H9 (cell line): ENCODE measurements around the gene FSCB. TPM values are rescaled to one million over a fixed set of nuclear protein-coding genes. Genes with fewer than 3 reads are reported as not detected.

ENCODE experiments used
- DNase-seq: peaks from one replicate; pipeline ENCODE4 v3.0.0-alpha.2; 2017
- H2AFZ ChIP-seq: one replicate; pipeline ENCODE4 v1.6.1; 2013; ENCODE audit warnings: mild to moderate bottlenecking, low read length, control low read depth, moderate library complexity
- H2AK5ac ChIP-seq: 2 replicates; pipeline ENCODE4 v1.6.1; 2013; ENCODE audit warnings: low read length, control low read depth, mixed read lengths; ENCODE audit not compliant: insufficient read length
- H2BK120ac ChIP-seq: one replicate; pipeline ENCODE4 v1.6.1; 2013; ENCODE audit warnings: low read depth, mild to moderate bottlenecking, low read length, control low read depth, inconsistent platforms; ENCODE audit not compliant: poor library complexity, severe bottlenecking
- H2BK12ac ChIP-seq: 2 replicates; pipeline ENCODE4 v1.6.1; 2013; ENCODE audit warnings: low read length, control low read depth, mixed read lengths, low read depth; ENCODE audit not compliant: insufficient read length
- H2BK15ac ChIP-seq: 2 replicates; pipeline ENCODE4 v1.6.1; 2013; ENCODE audit warnings: low read depth, low read length, control low read depth
- H2BK20ac ChIP-seq: one replicate; pipeline ENCODE4 v1.6.1; 2013; ENCODE audit warnings: low read depth, mild to moderate bottlenecking, low read length, control low read depth, inconsistent platforms; ENCODE audit not compliant: poor library complexity, severe bottlenecking
- H2BK5ac ChIP-seq: 2 replicates; pipeline ENCODE4 v1.6.1; 2013; ENCODE audit warnings: low read length, control low read depth, mixed read lengths; ENCODE audit not compliant: insufficient read length
- H3K14ac ChIP-seq: 2 replicates; pipeline ENCODE4 v1.6.1; 2013; ENCODE audit warnings: low read length, control low read depth; ENCODE audit not compliant: insufficient read depth
- H3K18ac ChIP-seq: 2 replicates; pipeline ENCODE4 v1.6.1; 2013; ENCODE audit warnings: low read depth, mild to moderate bottlenecking, mixed read lengths, low read length, control low read depth; ENCODE audit not compliant: insufficient read length
- H3K23ac ChIP-seq: 2 replicates; pipeline ENCODE4 v1.6.1; 2013; ENCODE audit warnings: low read length, control low read depth, mixed read lengths, low read depth; ENCODE audit not compliant: insufficient read length
- H3K23me2 ChIP-seq: 2 replicates; pipeline ENCODE4 v1.6.1; 2013; ENCODE audit warnings: low read depth, mild to moderate bottlenecking, mixed read lengths, low read length, control low read depth; ENCODE audit not compliant: insufficient read length, poor library complexity, severe bottlenecking
- H3K27ac ChIP-seq: 2 replicates; pipeline ENCODE4 v1.5.1; 2013; ENCODE audit warnings: low read length, control low read depth, mixed read lengths, low read depth; ENCODE audit not compliant: insufficient read length
- H3K27me3 ChIP-seq: 2 replicates; pipeline ENCODE4 v1.6.1; 2013; ENCODE audit warnings: low read length, control low read depth, inconsistent platforms; ENCODE audit not compliant: insufficient read depth
- H3K4ac ChIP-seq: 2 replicates; pipeline ENCODE4 v1.6.1; 2013; ENCODE audit warnings: low read depth, mild to moderate bottlenecking, control low read depth, inconsistent platforms, low read length, moderate library complexity
- H3K4me1 ChIP-seq: 2 replicates; pipeline ENCODE4 v1.6.1; 2013; ENCODE audit warnings: low read length, control low read depth, inconsistent platforms; ENCODE audit not compliant: insufficient read depth
- H3K4me2 ChIP-seq: 2 replicates; pipeline ENCODE4 v1.6.1; 2013; ENCODE audit warnings: low read length, control low read depth, mixed read lengths; ENCODE audit not compliant: insufficient read length, insufficient read depth
- H3K56ac ChIP-seq: 2 replicates; pipeline ENCODE4 v1.6.1; 2013; ENCODE audit warnings: low read depth, mild to moderate bottlenecking, mixed read lengths, low read length, control low read depth; ENCODE audit not compliant: insufficient read length
- H3K79me1 ChIP-seq: 2 replicates; pipeline ENCODE4 v1.6.1; 2013; ENCODE audit warnings: low read depth, mild to moderate bottlenecking, moderate library complexity, low read length, control low read depth, inconsistent platforms; ENCODE audit not compliant: insufficient read depth, poor library complexity, severe bottlenecking
- H3K79me2 ChIP-seq: 2 replicates; pipeline ENCODE4 v1.6.1; 2013; ENCODE audit warnings: low read length, control low read depth, inconsistent platforms; ENCODE audit not compliant: insufficient read depth
- H3K9ac ChIP-seq: 2 replicates; pipeline ENCODE4 v1.6.1; 2013; ENCODE audit warnings: low read length, control low read depth, mixed read lengths; ENCODE audit not compliant: insufficient read length; ENCODE audit errors: extremely low read depth
- H3K9me3 ChIP-seq: one replicate; pipeline ENCODE4 v1.6.1; 2013; ENCODE audit warnings: low read depth, low read length, inconsistent platforms; ENCODE audit not compliant: control insufficient read depth
- H3T11ph ChIP-seq: one replicate; pipeline ENCODE4 v1.6.1; 2013; ENCODE audit warnings: mild to moderate bottlenecking, low read length, control low read depth, inconsistent platforms
- H4K20me1 ChIP-seq: one replicate; pipeline ENCODE4 v1.6.1; 2013; ENCODE audit not compliant: control insufficient read depth, insufficient read length, insufficient read depth
- H4K5ac ChIP-seq: 2 replicates; pipeline ENCODE4 v1.6.1; 2013; ENCODE audit warnings: low read depth, mild to moderate bottlenecking, mixed read lengths, low read length, control low read depth; ENCODE audit not compliant: insufficient read length
- H4K8ac ChIP-seq: replicated peaks from 2 replicates; pipeline ENCODE4 v1.6.1; 2013; ENCODE audit warnings: low read length, control low read depth, mixed read lengths, low read depth; ENCODE audit not compliant: insufficient read length
- H4K91ac ChIP-seq: 2 replicates; pipeline ENCODE4 v1.6.1; 2013; ENCODE audit warnings: low read depth, mild to moderate bottlenecking, moderate library complexity, mixed read lengths, low read length, control low read depth; ENCODE audit not compliant: insufficient read length
- H3K27ac Mint-ChIP-seq, 3 experiments: 2 replicates in 2 of 3; 3 replicates in 1 of 3; pipeline ENCODE4 v1.8.0; 2020 to 2021; ENCODE audit warnings: mixed read lengths in 3 of 3, mild to moderate bottlenecking in 1 of 3, moderate library complexity in 1 of 3
- H3K27me3 Mint-ChIP-seq: 2 replicates; pipeline ENCODE4 v1.8.0; 2021; ENCODE audit warnings: low read depth, mild to moderate bottlenecking, moderate library complexity, mixed read lengths
- H3K36me3 Mint-ChIP-seq, 3 experiments: 2 replicates in 2 of 3; 3 replicates in 1 of 3; pipeline ENCODE4 v1.8.0; 2020 to 2021; ENCODE audit warnings: low read depth in 3 of 3, mixed read lengths in 3 of 3; ENCODE audit not compliant: insufficient read depth in 1 of 3
- H3K4me1 Mint-ChIP-seq, 2 experiments: 2 replicates each; pipeline ENCODE4 v1.8.0; 2020; ENCODE audit warnings: mixed read lengths in 2 of 2
- H3K4me3 Mint-ChIP-seq, 2 experiments: 2 replicates in 1 of 2; 3 replicates in 1 of 2; pipeline ENCODE4 v1.8.0; 2020 to 2021; ENCODE audit warnings: mild to moderate bottlenecking in 2 of 2, mixed read lengths in 2 of 2, moderate library complexity in 1 of 2
- H3K9me3 Mint-ChIP-seq, 2 experiments: 2 replicates in 1 of 2; 3 replicates in 1 of 2; pipeline ENCODE4 v1.8.0; 2020; ENCODE audit warnings: mild to moderate bottlenecking in 2 of 2, mixed read lengths in 2 of 2, moderate library complexity in 1 of 2
- CTCF ChIP-seq: fragments of 200-600 bp; sonication (generic); conservative IDR thresholded peaks from 3 replicates; pipeline ENCODE4 v1.8.0; 2021; ENCODE audit warnings: antibody characterized with exemption, mild to moderate bottlenecking
- WGBS: extraction: QIAGEN DNeasy Blood & Tissue Kit; methylation state at CpG from one replicate; pipeline ENCODE4 v1.1.7; 2013; ENCODE audit warnings: missing lambda C conversion rate, low lambda C conversion rate, mixed read lengths; ENCODE audit not compliant: insufficient read length; ENCODE audit errors: extremely low coverage; 5-methylcytosine and 5-hydroxymethylcytosine counted together
- total RNA-seq: library from RNA; stranded (reverse); gene quantifications from 2 replicates; pipeline ENCODE4 v1.2.1, GENCODE V29; 2021

The FSCB gene
- total RNA-seq, 1 experiment from 2014 or later = not detected

GRCh38 chr14:44508834-44509233, 1.8 kb upstream of the FSCB start:
- peaks cover 1% of the 10 kb centered on the region for H3K27me3 Mint-ChIP-seq
- Histone ChIP-seq H2BK20ac (no peak overlapping the region), H3K79me1 (no peaks in the 10 kb centered on the region), H4K20me1 (no peaks in the 10 kb centered on the region), H2BK12ac (no peak overlapping the region), H3K27ac (no peak overlapping the region), H4K8ac (no peak overlapping the region), H2AFZ (no peak overlapping the region), H2AK5ac (no peak overlapping the region), H3K18ac (no peak overlapping the region), H2BK5ac (no peak overlapping the region), H2BK120ac (no peak overlapping the region), H3K9me3 (no peaks in the 10 kb centered on the region), H3K4me2 (no peak overlapping the region), H2BK15ac (no peak overlapping the region), H3K27me3 (no peaks in the 10 kb centered on the region), H3K23ac (no peak overlapping the region), H3K4me1 (no peaks in the 10 kb centered on the region), H4K5ac (no peak overlapping the region), H3K4ac (no peak overlapping the region), H3K56ac (no peak overlapping the region), H3T11ph (no peak overlapping the region), H3K9ac (no peak overlapping the region), H3K79me2 (no peaks in the 10 kb centered on the region), H3K23me2 (no peaks in the 10 kb centered on the region), H3K14ac (no peak overlapping the region), H4K91ac (no peak overlapping the region)
- H3K27ac Mint-ChIP-seq = no peak overlapping the region
- no peak for DNase-seq
- H3K4me1 Mint-ChIP-seq = peaks cover 0 to 1% of the 10 kb centered on the region in 2 experiments; a peak in 1 of 4 replicates
- no peak overlapping the region for H3K4me3 Mint-ChIP-seq
- no CpG with 5 or more reads among the region's 2 CpGs for WGBS
- no peaks in the 10 kb centered on the region for H3K36me3 Mint-ChIP-seq
- no peak for TF ChIP-seq CTCF
- peaks cover 3 to 4% of the 10 kb centered on the region in 2 experiments; a peak in 3 of 5 replicates for H3K9me3 Mint-ChIP-seq
